GM18870 (cell line): Measurements from ENCODE around the gene DGKG.

Source experiments
- ATAC-seq: cut with Tn5 transposase; IDR thresholded peaks from one replicate; pipeline ENCODE4 v1.9.1; 2021; ENCODE audit warnings: moderate library complexity; ENCODE audit not compliant: unreplicated experiment

The DGKG gene

DNA sequence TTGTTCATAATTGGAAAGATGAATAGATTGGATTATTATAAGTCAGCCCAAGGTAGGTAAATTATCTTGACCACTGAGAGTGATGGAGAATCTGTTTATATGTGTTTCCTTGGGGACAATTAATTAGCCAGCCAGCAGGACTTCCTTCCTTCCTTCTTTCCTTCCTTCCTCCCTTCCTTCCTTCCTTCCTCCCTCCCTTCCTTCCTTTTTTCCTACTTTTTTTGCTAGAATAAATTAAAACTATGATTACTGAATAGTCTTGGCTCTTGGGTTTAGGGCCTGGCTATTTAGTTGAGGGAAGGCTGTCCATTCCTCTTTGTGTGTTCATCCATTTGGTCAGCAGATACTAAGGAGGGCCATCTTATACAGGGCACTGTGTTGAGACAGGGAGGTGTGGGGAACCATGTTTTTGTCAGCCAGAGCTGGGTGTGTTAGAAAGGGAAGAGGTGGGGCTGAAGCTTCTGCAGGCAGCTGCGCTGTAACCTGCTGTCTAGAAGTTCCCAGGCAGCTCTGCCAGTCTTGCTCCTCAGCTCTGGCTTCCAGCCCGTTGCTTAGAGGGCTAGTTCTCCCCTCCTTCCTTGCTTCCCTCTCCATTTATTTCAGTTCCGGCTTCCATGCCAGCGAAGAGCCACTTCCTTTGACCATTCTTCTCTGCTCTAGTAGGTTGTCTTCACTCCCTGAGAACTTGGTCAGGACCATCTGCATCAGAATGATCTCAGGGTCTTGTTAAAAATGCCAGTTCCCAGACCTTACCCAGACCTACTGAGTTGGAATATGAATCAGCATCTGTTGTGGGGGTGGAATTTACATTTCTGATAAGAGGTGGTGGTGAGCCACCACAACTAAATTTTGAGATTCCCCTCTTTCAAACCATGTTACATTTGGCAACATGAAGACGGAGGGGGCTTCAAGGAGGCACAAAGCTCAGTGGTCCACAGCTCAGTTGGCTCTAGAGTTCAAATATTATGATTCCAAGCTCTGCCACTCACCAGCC is 113.9 kb downstream of the DGKG start:
- ATAC-seq = no peak

DNA sequence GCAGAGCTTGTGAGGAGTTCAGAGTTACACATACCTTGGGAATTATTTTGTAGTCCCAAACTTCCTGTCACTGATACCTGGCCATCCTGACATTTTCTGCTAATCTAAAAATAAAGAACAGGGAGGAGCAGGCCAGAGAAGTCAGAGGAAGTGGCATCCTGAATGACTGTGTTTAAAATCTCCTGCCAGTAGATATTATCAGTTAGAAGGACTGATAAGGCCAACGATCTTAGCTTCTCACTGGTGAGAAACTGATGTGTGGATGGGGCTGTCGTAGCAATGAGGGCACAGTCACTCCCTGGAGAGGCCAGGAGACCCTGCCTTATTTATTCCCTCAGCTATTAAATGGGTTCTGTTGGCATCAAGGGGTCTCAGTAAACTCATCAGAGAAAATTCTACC is 115.1 kb downstream of the DGKG start:
- ATAC-seq = no peak

DNA sequence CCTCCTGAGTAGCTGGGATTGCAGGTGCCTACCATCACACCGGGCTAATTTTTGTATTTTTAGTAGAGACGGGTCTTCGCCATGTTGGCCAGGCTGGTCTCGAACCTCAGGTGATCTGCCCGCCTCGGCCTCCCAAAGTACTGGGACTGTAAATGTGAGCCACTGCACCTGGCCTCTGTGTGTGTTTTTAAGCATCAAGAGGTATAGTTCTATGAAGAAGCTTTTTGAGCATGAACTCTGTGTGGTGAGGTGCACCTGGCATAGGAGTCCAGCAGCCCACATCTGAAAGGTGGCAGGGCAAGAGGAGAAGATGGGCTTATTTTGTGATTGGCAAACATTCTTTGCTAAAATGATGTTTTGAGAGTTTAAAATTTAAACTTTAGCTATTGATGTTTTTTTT is 118.0 kb downstream of the DGKG start:
- ATAC-seq = no peak

DNA sequence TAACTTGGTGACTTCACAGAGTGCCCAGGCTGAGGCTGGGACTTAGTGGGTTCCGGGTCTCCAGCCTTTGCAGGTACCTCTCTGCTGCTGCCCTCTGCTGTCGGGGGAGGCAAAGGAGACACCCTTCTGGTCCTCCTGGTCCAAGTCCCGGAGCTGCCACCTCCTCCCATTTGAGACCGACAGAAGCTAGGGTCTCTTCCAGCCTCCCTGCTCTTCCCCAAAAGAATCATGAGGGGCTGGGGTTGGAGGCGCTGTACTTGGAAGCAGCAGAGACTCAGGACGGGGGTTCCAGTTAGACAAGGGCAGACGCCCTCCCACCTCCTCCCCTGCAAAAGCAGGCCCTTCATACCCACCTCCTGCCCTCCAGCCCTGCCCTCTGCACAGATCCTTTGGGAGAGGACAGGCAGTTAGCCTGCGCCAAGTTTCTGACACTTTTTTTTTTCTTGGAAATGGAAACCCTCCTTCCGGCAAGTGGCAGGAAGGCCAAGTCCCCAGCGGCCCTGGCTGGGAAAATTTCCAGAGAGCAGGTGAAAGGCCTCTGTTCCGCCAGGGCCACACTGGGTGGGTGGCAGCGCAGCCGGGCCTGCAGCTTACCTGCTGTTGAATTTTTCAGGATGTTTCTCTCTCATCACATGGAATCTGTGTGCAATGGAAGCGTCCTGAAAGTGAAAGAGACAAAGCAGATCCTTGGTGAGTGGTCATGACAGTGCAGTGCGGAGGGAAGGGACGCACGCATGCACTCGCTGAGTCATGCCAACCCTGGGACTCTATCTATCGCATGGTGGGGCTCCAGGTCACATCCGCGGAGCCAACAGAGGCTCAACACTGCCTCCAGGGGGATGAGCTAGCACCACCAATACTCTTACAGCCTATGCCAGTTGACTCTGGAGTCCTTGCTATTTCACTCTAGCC is 119.9 kb downstream of the DGKG start:
- peak; percentile 79 for ATAC-seq

DNA sequence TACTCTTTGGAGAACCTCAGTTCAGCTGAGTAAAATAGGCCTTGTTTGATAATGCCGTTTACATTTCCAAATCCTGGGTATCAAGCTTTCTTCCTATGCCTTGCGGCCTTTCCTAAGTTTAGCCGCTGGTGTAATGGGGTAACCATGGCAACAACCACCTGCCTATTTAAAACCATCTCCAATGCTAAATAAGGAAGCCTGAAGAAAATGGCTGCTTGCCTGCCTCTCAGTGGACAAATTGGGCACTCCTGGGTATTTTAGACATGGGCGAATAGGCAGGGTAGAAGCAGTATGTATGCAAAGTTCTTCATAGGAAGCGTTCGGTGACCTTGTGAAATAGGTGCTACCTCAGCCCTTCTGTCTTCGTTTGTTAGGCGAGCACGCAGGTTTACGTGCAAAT is 122.7 kb downstream of the DGKG start:
- no peak for ATAC-seq

DNA sequence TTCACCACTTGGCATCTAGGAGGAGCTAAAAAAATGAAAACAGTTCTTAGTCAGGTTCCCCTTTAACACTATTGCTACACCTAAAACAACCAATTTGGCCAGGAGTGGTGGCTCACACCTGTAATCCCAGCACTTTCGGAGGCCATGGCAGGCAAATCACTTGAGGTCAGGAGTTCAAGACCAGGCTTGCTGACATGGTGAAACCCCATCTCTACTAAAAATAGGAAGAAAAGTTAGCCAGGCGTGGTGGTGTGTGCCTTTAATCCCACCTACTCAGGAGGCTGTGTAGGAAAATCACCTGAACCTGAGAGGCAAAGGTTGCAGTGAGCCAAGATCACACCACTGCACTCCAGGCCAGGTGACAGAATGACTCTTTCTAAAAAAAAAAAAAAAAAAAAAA is 124.1 kb downstream of the DGKG start:
- no peak for ATAC-seq

DNA sequence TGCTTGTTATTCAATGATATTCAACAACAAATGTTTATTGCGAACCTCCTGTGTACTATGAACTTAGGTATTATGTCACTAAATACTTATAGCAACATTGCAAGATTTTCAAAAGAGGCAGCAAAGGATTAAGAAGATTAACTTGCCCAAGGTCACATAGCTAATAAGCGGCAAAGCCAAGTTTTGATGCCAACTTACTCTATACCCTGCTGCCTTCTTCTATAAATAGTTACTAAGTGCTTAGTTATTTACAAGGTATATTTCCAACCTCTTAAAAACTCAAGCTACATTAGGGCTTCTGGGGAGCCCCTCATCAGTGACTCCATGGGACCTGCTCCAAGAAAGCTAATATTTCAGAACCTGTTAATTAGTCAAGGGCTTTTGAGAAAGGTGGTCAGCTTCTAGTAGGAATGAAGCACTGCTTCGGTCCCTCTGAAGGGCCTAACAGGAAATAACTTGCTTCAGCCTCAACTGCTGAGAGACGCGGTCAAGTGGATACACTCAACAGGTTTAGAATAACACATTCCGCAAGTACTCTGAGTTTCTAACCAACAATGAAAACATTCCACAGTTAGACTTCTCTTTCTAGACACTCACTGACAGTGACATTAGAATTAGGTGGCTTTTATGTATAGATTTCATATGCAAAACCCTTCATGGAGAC is 125.5 kb downstream of the DGKG start:
- ATAC-seq = no peak

DNA sequence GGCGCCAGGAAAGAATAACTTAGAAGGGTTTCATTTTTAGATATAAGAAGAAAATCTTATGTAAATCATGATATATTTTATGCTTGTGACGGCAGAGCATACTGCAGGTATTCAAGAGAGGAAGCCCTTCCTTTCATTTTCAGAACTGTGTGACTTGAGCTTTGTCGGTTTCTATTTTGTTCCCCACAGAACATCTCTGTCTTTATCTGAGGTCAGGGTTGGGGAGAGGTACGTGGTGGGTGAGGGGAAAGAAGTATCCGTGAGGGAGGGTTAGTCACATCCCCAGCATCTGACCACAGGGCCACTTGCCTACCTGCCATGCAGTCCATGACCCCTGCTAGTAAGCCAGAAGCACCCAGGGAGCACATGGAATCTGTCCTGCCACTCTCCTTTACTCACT is 126.5 kb downstream of the DGKG start:
- peak; percentile 78 for ATAC-seq

DNA sequence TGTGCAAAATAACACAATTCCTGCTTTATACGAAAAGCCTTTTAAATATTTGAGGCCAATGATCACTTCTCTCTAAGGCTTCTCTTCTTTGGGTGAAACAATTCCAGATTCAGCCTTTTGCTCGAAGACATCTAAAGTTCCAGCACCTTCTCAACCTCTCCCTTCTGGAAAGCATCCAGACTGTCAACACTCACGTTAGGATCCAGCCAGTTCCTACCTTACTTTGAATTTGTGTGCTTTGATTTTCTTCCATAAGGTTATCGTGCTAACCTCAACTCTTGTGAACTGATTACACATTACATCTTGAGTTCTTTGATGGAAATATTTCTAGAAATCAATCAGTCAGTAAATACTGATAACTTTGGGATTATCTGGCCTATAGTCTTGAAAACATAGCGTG is 127.9 kb downstream of the DGKG start:
- ATAC-seq = no peak

DNA sequence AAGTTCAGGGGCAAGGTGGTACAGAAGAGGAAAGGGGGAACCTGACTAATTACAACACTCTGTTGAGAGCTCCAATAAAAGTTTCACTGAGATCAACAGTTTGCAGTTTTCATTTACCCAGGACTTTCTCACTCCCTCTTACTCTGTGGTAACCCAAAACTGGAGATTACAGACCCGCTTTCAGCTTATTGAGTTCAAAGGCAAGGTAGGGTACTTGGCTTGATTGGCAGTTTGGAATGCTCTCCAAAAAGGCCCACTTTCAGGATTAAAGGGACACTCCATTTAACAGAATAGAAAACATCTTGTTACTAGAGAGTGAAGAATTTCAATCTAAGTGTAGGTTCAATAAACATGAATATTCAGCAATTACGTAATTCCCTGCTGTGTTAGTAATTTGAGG is 135.6 kb downstream of the DGKG start:
- ATAC-seq = no peak

DNA sequence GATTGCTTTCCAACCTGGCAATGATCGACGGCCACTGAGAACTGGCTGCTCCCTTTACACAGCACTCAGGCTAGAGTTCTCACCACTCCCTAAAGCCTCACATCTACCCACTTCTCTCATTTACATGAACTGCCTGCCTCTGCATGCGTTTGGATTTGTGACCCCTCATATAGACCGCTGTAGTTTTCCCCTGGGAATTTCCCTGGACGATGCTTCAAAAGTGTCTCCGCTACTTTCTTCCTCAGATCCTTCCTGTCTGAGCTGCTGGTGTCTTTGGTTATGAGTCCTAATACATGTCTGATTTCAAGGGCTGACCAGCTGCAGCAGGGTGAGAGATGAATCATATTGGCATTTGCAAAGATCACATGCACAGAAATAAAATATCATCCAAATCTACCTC is 136.4 kb downstream of the DGKG start:
- no peak for ATAC-seq

DNA sequence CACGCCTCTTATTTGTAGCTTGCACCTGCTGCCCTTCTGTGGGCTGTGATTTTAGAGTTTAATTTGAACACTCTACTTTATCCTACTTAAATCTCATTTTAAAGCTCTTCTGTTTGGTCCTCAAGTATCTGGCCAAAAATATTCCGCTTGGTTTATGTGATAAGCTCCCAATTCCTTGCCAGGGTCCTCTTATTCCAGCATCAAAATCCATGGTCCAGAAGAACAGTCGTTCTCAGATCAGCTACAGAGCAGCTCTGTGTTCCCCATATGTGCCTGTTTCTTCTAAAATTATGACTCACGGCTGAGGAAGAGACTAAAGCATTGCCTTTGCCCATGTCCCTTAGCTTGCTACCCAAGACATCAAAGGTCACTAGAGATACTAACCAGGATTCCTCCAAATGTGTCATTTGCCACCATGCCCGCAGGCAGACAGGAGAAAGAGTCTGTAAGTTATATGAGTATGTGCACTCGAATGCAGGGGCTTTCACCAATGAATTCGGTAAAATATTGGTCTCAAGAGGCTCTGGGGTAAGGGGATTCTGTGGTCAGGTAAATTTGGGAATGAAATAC is 137.9 kb downstream of the DGKG start:
- ATAC-seq = no peak

DNA sequence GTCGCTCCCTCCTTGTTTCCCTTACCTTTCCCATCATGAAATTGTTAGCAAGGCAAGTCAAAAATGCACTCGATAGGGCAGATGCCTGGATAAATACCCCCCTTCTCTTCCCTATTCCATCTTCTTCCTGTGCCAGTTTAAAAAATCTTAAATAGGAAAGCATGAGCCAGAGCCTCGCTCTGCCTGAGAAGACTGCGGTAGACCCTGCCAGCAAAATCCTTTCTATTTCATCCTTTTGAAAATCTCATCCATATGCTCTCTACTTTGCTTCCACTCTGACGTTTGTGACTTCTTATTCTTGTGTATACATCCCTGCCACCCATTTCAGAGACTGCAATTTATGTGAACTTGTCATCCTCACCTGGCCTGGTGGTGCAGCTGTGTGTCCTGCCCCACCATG is 138.6 kb downstream of the DGKG start:
- ATAC-seq = no peak

DNA sequence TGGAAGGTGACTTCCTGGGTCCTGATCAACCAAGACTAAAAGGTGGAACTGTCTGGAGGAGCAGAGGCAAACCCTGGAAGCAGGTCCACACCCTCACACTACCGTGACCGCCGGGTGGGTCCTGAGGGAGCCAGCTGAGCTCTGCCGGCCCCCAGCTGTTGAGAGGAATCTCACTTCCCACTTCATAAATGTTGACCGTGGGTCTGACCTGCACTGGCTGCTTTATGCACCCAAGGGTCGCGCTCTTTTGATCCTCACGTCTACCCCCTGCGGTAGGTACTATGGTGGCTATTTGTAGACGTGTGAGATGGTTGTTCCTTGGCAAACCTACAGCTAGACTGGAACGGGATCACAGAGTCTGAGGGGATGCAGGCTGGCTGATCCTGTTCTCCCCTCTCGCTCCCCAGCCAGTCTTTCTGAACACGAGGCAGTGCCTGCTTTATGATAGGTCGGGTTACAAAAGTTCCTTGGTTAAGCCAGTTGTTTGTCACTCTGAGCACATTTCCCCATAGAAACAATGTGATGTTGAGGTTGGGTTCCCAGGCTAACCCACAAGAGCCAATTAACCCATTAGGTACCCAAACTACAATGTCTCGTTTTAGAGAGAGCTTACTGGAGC is 140.2 kb downstream of the DGKG start:
- ATAC-seq = no peak

DNA sequence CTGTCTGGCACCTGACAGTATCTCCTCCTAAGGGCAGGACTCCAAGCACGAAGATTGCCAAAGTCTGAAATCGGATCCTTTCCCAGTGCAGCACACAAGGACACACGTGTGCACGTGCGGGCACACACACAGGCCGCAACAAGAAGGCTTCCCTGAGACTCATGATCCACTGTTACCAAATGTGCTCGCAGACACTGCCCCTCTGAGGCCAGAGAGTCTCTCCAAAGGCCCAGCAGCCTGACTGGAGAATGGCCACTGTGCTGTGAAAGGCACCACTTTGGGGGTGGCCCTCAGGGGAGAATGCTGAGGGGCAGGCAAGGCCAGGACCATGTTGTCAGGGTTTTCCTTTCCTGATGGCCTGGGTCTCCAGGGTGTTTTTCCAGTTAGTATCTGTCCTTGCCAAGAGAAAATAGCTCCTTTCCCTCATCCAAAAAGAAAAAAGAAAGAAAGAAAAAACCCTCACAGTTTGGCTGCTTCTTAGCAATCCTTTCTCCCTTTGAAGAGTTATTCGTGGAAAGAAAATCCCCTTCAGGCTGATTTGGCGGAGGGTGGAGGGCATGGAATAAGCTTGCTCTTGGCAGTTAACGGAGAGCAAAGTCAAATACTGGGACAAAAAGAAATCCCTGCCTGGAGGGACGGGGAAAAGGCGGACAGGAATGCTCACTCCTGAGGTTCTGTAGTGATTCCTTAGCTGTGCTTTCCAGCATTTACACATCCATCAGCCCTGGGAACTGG is 141.0 kb downstream of the DGKG start:
- no peak for ATAC-seq

DNA sequence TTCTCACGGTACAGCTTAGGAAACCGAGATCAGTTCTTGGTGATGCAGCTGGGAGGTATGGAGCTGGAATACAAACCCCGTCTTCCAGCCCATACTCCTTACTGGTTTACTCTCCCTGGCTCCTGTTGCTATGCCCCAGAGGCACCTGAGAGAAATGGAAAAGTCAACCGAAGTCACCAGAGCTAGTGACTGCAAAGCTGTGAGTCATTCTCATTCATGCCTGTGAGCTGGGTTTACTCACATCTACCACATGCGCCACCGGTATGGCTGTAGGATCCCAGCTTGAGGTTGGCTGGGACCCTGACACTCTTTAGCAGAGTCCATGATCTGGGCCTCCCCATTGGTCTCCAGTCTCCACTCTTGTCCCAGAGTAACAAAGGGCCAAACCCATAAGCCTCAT is 141.7 kb downstream of the DGKG start:
- ATAC-seq = no peak

DNA sequence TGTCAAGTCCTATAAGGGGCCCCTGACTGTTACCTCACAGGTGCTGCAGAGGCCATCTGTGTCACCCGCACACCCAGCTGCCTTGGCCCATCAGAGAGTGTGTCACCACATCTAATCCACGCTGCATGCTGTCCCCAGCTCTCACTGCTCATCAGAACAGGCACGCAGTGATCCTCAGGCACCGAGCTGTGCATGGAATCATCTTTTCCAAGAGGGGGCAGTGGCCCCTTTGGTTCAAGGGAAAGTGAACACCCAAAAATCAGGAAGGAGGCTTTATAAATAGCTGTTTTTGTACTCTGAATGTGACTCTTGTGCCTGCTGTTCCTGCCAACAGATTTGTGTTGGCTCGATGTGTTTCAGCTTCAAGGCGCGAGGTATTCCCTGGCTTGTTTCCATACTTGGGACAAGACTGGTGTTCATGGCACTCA is 142.8 kb downstream of the DGKG start:
- ATAC-seq = no peak

DNA sequence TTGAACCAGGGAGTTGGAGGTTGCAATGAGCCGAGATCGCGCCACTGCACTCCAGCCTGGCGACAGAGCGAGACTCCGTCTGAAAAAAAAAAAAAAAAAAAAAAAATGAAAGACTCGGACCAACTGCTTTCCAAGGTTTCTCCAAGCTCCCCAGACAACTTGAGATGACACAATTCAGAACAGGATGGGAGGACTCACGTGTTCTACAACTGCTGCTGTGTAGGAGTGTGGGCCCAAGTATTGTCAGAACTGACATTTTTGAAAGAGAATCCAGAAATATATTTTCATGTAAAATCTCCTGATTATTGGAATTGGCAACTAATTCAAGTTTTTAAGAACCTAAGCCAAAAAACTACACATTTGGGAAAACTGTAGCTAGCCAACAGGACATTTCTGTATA is 143.6 kb downstream of the DGKG start:
- ATAC-seq = no peak

DNA sequence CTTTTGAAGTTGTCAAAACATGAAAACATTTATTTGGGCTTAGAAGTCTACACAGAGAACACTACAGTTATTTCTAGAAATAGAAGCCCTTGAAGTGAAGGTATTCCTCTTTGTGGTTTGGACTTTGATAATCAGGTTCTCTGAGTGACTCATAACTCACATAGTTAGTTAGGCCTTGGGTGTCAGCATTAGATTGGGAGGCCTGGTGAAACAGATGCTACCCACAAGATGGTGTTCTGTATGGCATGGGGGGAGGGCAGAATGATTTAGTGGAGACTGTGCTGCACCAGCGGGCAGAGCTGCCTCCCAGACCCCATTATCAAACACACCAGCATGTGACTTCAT is 144.2 kb downstream of the DGKG start:
- ATAC-seq = peak; percentile 93
